PC-3 (cell line): ENCODE data around the gene COMMD6. TPM values are rescaled to one million over a fixed set of nuclear protein-coding genes. Genes with fewer than 3 reads are reported as not detected.

Source experiments
- ATAC-seq: fragments of 200-7000 bp; cut with Tn5 transposase; 2 replicates; pipeline ENCODE4 v1.9.1; 2020; ENCODE audit warnings: mild to moderate bottlenecking, moderate library complexity
- BruUV-seq: library from RNA; stranded (reverse); fragments of 400-500 nt; replicated peaks from 2 replicates; lab custom pipeline; 2021; lab: Mats Ljungman, UMichigan
- CTCF ChIA-PET: fragments of 300-600 bp; sonication (Branson Sonifier 250); formaldehyde crosslinking; loops from one replicate; lab custom pipeline; 2022; ENCODE audit warnings: antibody characterized with exemption; lab: Charles Lee
- POLR2A ChIA-PET: fragments of 300-600 bp; sonication (Branson Sonifier 250); formaldehyde crosslinking; loops from one replicate; lab custom pipeline; 2022; ENCODE audit warnings: antibody characterized with exemption; ENCODE audit not compliant: unreplicated experiment; lab: Charles Lee
- DNase-seq: peaks from one replicate; pipeline ENCODE4 v3.0.0-alpha.2; 2015
- H2AFZ ChIP-seq: fragments of 300-600 bp; sonication (generic); 2 replicates; pipeline ENCODE4 v1.6.0; 2016; ENCODE audit warnings: antibody characterized with exemption, low read length
- H3F3A ChIP-seq: fragments of 300-600 bp; sonication (generic); one replicate; pipeline ENCODE4 v1.6.0; 2017; ENCODE audit warnings: antibody characterized with exemption, low read length, control low read depth, mild to moderate bottlenecking; ENCODE audit not compliant: unreplicated experiment
- H3K27ac ChIP-seq: fragments of 300-600 bp; sonication (generic); 2 replicates; pipeline ENCODE4 v1.5.1; 2016; ENCODE audit warnings: mild to moderate bottlenecking, low read length
- H3K27me3 ChIP-seq: fragments of 300-600 bp; sonication (generic); 2 replicates; pipeline ENCODE4 v1.6.1; 2016; ENCODE audit warnings: low read length, mixed read lengths
- H3K36me3 ChIP-seq: fragments of 300-600 bp; sonication (generic); 2 replicates; pipeline ENCODE4 v1.6.1; 2016; ENCODE audit warnings: low read depth, mixed run types, low read length, mixed read lengths
- H3K4me1 ChIP-seq: fragments of 300-600 bp; sonication (generic); 2 replicates; pipeline ENCODE4 v1.5.1; 2016; ENCODE audit warnings: low read length; ENCODE audit not compliant: insufficient read depth
- H3K4me2 ChIP-seq: fragments of 300-600 bp; sonication (generic); 2 replicates; pipeline ENCODE4 v1.6.0; 2016; ENCODE audit warnings: low read length
- H3K4me3 ChIP-seq: fragments of 300-600 bp; sonication (generic); 2 replicates; pipeline ENCODE4 v1.5.1; 2016; ENCODE audit warnings: mild to moderate bottlenecking, low read length, mixed read lengths
- H3K79me2 ChIP-seq: fragments of 300-600 bp; sonication (generic); 2 replicates; pipeline ENCODE4 v1.6.1; 2017; ENCODE audit warnings: low read length, mixed read lengths
- H3K9ac ChIP-seq: fragments of 300-600 bp; sonication (generic); 2 replicates; pipeline ENCODE4 v1.6.0; 2016; ENCODE audit warnings: mild to moderate bottlenecking, low read length
- H3K9me2 ChIP-seq: fragments of 300-600 bp; sonication (generic); replicated peaks from 2 replicates; pipeline ENCODE4 v1.6.1; 2016; ENCODE audit warnings: mixed run types, low read length, mixed read lengths
- H3K9me3 ChIP-seq: fragments of 300-600 bp; sonication (generic); 2 replicates; pipeline ENCODE4 v1.6.1; 2016; ENCODE audit warnings: low read length, mixed read lengths
- H4K20me1 ChIP-seq: fragments of 300-600 bp; sonication (generic); 2 replicates; pipeline ENCODE4 v1.6.1; 2016; ENCODE audit warnings: low read length, mixed read lengths
- CTCF ChIP-seq: fragments of 300-600 bp; sonication (generic); conservative IDR thresholded peaks from 2 replicates; pipeline ENCODE4 v1.5.1; 2017; ENCODE audit warnings: antibody characterized with exemption, low read depth, mild to moderate bottlenecking, low read length
- EZH2 ChIP-seq: fragments of 300-600 bp; sonication (generic); IDR thresholded peaks from one replicate; pipeline ENCODE4 v1.6.1; 2017; ENCODE audit warnings: antibody characterized with exemption, mild to moderate bottlenecking, low read length; ENCODE audit not compliant: unreplicated experiment
- EZH2phosphoT487 ChIP-seq: fragments of 300-600 bp; sonication (generic); IDR thresholded peaks from 2 replicates; pipeline ENCODE4 v1.6.1; 2018; ENCODE audit warnings: mild to moderate bottlenecking, antibody characterized with exemption, low read length, borderline replicate concordance
- intact Hi-C: fragments of 100-400 bp; cut with micrococcal nuclease; formaldehyde crosslinking; loops from 2 replicates; pipeline ENCODE4 v1.9.0; 2023
- total RNA-seq: library from RNA; depleted of rRNA; stranded (reverse); fragments of >200 nt; gene quantifications from 2 replicates; pipeline ENCODE4 v1.2.3, GENCODE V29; 2014

Gene COMMD6
- total RNA-seq, 1 experiment from 2014 or later = 46.7 TPM

GRCh38 chr13:75508002-75508548, 29.6 kb downstream of the COMMD6 start:
- Histone ChIP-seq H2AFZ (no peak overlapping the region), H3K4me3 (no peak overlapping the region), H3K9me3 (no peaks in the 10 kb centered on the region), H3F3A (no peaks in the 10 kb centered on the region), H3K79me2 (no peaks in the 10 kb centered on the region), H4K20me1 (no peaks in the 10 kb centered on the region), H3K27ac (no peak overlapping the region), H3K4me1 (no peaks in the 10 kb centered on the region), H3K27me3 (no peaks in the 10 kb centered on the region), H3K9ac (no peak overlapping the region), H3K36me3 (no peaks in the 10 kb centered on the region), H3K4me2 (no peak overlapping the region), H3K9me2 (no peaks in the 10 kb centered on the region)
- POLR2A ChIA-PET = no interaction called here
- CTCF ChIA-PET = no interaction called here
- no peak for DNase-seq
- no TSS peak for BruUV-seq
- no peak for ATAC-seq
- intact Hi-C loops = no loop called here
- TF ChIP-seq EZH2phosphoT487 (no peak), CTCF (no peak), EZH2 (no peak)

GRCh38 chr13:75507027-75508001, 30.3 kb downstream of the COMMD6 start:
- H3K9me2 ChIP-seq = no peaks in the 10 kb centered on the region
- no peak for ATAC-seq
- no peak for DNase-seq
- H3F3A ChIP-seq = no peaks in the 10 kb centered on the region
- no peak overlapping the region for H3K4me3 ChIP-seq
- BruUV-seq = no TSS peak
- H3K9ac ChIP-seq = no peak overlapping the region
- CTCF ChIA-PET = no interaction called here
- no peak overlapping the region for H3K4me2 ChIP-seq
- no peaks in the 10 kb centered on the region for H3K79me2 ChIP-seq
- POLR2A ChIA-PET = no interaction called here
- intact Hi-C loops = no loop called here
- TF ChIP-seq CTCF = no peak
- no peak for TF ChIP-seq EZH2phosphoT487
- TF ChIP-seq EZH2 = no peak
- H3K9me3 ChIP-seq = no peaks in the 10 kb centered on the region
- no peaks in the 10 kb centered on the region for H3K27me3 ChIP-seq
- H3K27ac ChIP-seq = no peak overlapping the region
- no peaks in the 10 kb centered on the region for H3K4me1 ChIP-seq
- no peak overlapping the region for H2AFZ ChIP-seq
- no peaks in the 10 kb centered on the region for H3K36me3 ChIP-seq
- H4K20me1 ChIP-seq = no peaks in the 10 kb centered on the region

GRCh38 chr13:75506018-75506417, 31.6 kb downstream of the COMMD6 start:
- BruUV-seq = no TSS peak
- DNase-seq (no peak), ATAC-seq (no peak)
- H2AFZ ChIP-seq = no peak overlapping the region
- H3K79me2 ChIP-seq = no peaks in the 10 kb centered on the region
- H3K9me3 ChIP-seq = no peaks in the 10 kb centered on the region
- no peak overlapping the region for H3K4me3 ChIP-seq
- no peaks in the 10 kb centered on the region for H3K4me1 ChIP-seq
- TF ChIP-seq EZH2 (no peak), CTCF (no peak), EZH2phosphoT487 (no peak)
- no peaks in the 10 kb centered on the region for H3F3A ChIP-seq
- H3K27me3 ChIP-seq = no peaks in the 10 kb centered on the region
- H3K27ac ChIP-seq = no peak overlapping the region
- H3K4me2 ChIP-seq = no peak overlapping the region
- no peaks in the 10 kb centered on the region for H4K20me1 ChIP-seq
- H3K36me3 ChIP-seq = no peaks in the 10 kb centered on the region
- H3K9ac ChIP-seq = no peak overlapping the region
- CTCF ChIA-PET = no interaction called here
- POLR2A ChIA-PET = no interaction called here
- no peaks in the 10 kb centered on the region for H3K9me2 ChIP-seq
- intact Hi-C loops = no loop called here
